Amniotic stem cell (primary cell): Measurements from ENCODE around the gene IFNA21.
"Not testable (repeated sequence)": the region's sequence is repeated elsewhere in the genome, so short reads cannot be mapped to it uniquely, and the experiment has no call there.

Experiments
- DNase-seq: peaks from one replicate; lab custom pipeline; 2025; lab: John Stamatoyannopoulos, UW

Gene IFNA21

DNA sequence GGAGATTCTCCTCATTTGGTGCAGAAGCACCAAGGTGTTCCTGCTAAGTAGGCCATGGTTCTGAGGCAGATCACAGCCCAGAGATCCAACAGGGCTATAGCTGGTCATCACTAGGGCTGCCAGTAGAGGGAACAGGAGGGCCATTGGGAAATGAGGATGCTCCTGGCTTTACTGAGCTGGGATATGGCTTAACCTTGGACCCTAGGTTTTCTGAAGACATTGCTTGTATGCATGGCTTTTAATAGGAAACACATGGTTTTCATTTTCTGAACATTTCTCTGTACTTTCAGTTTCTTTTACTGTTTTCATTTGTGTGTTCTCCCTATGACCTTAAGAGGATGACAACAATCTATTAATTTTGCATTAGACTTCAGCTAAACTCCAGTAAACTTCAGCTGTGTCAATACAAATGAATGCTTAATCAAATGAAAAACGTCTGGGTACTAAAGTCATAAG is 25.0 kb downstream of the IFNA21 start, which contains the start of gene IFNW1:
IFNW1 (minus strand) TSS at position 406 of the 456 bp plus-strand sequence; CDS start at position 144, 262 bp downstream.
- no peak for DNase-seq

DNA sequence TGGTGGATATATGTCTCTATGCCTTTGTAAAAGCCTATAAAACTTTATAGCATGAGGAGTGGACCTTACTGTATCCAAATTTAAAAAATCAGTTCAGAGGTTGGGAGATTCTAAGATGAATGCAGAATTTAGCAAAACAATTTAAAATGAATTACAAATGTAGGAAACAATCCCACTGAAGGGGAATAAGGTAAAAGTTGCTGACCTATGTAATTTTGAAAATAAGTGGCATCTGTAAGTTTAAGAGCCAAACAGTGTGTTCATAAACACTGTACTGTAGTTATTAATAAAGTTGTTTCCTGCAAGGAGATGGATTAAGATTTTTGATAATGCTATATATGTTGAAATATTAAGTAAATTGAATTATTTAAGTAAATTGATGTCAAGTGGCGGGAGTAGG is 29.4 kb downstream of the IFNA21 start:
- no peak for DNase-seq

DNA sequence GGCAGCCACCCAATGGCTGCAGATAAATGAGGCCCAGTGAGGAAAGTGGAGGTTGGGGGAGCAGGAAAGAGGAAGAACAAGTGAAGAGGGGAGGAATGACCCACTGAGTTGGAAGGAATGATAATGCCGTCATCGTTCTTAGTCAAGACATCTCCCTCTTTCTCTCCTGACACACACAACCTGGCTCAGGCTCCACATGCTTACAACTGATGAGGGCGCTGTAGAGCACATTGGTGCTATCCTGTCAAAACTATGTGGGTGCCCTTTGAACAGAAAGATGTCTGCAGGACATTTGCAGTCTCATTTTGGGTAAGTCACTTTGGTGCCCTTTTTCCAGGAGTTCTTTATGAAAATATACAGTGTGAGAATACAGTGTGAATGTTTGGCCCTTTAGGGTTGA is 30.7 kb downstream of the IFNA21 start:
- DNase-seq: no peak

DNA sequence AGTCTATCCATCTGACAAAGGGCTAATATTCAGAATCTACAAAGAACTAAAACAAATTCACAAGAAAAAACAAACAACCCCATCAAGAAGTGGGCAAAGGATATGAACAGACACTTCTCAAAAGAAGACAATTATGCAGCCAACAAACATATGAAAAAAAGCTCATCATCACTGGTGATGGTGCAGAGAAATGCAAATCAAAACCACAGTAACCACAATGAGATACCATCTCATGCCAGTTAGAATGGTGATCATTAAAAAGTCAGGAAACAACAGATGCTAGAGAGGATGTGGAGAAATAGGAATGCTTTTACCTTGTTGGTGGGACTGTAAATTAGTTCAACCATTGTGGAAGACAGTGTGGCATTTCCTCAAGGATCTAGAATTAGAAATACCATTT is 38.3 kb downstream of the IFNA21 start:
- not testable (repeated sequence) for DNase-seq

DNA sequence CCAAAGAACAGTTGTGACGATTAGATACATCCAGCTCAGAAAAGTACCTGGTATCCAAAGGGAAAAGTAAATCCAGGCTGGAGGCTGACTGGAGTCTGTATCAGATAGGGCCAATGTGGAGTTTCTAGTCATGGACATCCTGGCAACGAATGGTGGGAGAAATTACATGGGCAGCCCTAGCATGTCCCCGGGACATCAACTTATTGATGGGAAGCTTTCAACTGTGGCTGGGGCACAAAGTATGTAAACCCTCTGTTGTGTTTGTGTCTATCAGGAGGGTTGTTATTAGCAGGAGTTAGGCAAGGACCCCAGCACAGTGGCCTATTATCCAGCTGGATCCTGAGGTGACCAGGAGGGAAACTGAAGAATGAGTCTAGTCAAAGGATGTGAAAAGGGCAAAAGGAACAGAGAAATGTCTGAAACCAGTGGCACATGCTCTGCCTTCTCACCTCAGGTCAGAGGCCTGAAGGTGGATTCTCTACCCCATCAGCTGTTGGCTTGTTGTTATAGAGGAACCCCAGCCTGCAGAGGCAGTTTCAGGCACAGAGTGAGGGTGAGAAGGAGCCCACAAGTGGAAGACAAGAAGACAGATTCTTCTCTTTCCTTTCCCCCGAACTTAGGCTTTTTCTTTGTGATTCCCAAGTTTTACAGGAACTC is 44.7 kb downstream of the IFNA21 start:
- DNase-seq: no peak

DNA sequence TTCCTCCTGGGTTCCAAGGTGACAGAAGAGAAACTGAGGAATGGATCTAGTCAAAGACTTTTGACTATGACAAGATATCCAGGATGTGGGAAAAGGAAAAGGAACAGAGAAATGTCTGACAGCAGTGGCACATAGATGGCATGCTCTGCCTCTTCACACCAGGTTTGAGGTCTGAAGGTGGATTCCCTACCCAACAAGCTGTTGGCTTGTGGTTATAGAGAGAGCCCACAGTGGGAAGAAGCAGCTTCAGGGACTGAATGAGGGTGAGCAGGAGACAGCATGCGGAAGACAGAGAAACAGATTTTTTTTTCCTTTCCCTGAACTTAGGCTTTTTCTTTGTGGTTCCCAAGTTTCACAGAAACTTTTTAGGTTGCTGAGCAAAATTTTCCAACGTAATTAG is 45.4 kb downstream of the IFNA21 start:
- no peak for DNase-seq

DNA sequence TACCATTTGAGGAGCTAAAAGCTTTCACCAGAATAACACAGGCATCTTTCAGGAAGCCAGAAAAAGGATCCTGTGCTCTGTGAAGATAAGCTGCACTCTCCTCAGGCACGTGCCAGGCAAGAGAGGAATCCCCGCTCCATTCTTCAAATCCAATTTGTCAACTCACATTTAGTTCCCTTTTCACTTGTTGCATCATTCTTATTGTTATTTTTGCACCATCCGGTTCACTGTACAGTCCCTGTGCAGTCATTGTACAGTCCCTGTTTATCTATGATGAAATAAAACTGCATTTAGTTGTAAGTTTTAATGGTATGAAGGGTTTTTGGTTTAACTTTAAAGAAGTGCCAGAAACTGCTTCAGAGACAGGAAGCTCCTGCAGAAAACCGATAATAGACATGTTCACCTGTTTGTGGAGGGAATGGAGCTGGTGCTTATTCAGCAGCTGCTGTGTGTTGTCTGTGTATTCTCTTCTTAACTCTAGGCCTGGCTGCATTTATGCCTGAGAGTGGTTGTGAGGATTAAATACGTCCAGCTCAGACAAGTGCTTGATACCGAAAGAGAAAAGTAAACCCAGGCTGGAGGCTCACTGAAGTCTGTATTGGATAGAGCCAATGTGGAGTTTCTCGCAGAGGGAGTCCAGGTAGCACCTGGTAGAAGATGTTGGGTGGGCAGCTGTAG is 47.2 kb downstream of the IFNA21 start:
- no peak for DNase-seq
